HG03045 (cell line): ENCODE results near the gene STK35.
"Not testable (repeated sequence)": the region's sequence is repeated elsewhere in the genome, so short reads cannot be mapped to it uniquely, and the experiment has no call there.

Experiments used
- ATAC-seq: cut with Tn5 transposase; IDR thresholded peaks from one replicate; pipeline ENCODE4 v1.9.1; 2021; ENCODE audit warnings: mild to moderate bottlenecking, moderate library complexity; ENCODE audit not compliant: unreplicated experiment

Gene STK35

DNA sequence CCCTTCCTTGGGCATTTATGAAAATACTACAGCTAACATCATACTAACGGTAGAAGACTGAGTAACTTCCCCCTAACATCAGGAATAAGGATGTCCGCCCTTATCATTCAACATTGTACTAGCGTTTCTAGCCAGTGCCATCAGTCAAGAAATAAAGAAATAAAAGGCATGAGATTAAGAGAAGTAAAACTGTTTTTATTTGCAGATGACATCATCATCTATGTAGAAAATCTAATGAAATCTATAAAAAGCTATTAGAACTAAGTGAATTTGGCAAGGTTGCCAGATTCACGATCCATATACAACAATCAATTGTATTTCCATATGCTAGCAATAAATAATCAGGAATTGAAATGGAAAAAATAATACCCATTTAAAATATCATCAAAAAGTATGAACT lies 54.6 kb downstream of the STK35 start:
- no peak for ATAC-seq

DNA sequence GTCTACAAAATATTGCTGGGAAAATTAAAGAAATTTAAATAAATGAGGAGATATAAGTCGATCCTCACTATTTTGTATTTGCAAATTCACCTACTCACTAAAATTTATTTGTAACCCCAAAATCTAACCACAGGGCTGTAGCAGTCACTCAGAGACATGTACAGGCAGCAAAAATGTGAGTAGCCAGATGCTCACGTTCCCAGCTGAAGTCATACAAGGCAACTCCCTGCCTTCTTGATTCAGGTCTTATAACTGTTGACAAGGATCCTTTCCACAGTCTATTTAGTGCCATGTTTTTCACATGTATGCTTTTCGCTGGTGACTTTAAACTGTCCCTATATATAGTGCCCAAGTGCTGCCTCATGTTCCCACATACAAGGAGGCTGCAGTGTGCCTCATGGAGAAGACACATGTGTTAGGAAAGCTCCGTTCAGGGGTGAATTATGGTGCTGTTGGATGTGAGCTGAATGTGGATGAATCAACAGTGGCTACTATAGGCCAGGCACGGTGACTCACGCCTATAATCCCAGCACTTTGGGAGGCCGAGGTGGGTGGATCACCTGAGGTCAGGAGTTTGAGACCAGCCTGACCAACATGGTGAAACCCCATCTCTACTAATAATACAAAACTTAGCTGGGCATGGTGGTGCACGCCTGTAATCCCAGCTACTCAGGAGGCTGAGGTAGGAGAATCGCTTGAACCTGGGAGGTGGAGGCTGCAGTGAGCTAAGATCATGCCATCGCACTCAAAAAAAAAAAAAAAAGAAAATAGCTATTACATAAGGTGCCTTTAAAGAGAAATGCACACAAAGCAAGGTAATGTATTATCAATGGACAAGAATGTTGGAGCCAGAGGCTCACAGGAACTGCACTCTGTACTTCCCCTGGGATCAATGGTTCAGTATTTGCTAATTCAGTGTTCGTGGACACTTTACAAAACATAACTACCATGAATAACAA lies 55.3 kb downstream of the STK35 start:
- no peak for ATAC-seq

DNA sequence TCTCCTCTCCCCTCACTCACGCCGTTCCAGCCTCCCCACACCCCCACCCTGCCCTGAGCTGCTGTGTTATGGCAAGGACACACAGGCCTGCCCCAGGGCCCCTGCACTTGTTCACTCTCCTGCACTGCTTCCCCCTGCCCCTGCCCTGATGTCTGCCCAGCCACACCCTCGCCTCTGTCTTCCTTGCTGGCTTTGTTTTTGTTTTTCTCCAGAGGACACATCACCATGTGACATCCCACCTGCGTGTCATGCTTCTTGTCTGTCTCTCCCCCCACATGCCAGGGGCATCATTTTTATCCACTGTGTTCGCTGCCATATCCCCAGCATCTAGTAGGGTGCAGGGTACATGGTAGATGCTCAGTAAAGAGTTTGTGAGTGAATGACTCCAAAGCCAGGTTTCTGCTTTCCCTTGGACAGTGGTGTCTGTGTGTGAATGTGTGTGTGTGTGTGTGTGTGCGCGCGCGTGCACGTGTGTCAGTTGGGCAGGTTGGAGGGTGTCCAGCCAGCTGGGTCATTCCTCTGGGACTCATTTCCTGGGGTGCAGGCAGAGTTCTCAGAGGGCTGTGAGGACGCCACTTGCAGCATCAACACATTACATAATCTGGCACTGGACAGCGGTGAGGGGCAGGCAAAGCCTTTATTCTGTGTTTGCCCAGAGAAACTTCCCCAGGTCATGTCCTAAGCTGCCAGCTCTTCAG lies 60.6 kb downstream of the STK35 start:
- no peak for ATAC-seq

DNA sequence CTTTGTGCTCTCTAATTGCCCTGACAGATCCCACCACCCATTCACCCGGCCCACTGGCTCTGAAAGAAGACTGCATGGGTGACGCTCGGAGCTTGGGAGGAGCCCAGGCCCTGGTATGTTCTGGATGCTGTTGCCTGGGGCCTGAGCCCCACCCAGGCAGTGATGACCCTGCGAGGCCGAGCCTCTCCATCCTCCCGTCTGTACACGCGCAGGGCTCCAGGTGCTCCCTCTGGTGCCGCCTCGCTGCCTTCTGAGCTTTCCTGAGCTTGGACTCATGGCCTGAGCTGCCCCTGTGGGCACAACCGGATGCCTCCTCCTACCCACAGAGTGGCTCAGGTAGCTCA lies 61.2 kb downstream of the STK35 start:
- no peak for ATAC-seq

DNA sequence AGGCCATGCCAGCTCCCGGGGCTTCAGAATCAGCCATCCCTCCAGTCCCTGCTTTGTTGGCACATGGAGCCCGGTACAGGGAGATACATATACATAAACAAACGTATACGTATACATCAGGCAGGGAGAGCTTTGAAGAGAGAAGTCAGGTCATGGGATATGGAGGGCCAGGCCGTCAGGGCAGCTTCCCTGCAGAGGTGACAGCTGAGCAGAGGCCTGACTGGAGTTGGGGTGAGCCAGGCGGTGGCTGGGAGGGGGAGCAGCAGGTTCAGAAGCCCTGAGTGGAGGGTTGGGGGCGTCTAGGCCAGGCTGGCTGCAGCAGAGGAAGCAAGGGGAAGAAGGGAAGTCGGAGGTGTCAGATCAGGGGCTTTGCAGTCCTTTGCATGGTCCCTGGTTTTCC lies 61.7 kb downstream of the STK35 start:
- no peak for ATAC-seq

DNA sequence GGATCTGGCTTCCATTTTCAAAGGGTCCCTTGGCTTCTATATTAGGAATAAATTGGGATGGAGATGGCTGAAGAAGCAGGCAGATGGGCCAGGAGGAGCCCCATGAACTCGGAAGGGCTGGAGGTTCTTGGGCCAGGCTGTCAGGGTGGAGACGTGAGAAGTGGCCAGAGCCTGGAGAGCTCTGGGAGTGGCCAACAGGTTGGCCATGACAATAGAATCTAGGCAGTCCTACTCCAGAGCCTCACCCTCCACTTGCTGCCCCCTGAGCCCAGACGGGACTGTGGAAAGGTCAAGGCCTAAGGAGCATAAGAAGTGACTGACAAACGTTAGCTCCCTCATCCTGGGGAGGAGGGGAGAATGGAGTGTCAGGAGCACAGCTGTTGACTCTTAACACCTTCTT lies 62.1 kb downstream of the STK35 start:
- no peak for ATAC-seq

DNA sequence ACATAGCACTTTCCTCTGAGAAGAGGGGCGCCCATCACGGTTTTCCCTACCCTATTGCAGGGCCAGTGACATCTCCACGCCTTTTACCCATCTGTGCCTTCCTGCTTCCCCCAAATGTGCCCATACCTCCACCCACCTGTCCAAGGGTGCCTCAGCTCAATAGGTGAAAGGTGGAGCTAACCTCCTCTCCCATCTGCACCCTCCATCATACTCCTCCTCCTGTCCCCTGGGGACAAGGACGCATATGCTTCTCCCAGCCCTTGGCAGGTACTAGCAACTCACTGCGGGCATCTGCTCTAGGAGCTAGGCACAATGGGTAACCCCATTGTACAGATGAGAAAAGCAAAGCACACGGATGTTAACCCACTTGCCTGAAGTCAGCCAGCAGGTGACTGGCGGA lies 62.8 kb downstream of the STK35 start:
- no peak for ATAC-seq

DNA sequence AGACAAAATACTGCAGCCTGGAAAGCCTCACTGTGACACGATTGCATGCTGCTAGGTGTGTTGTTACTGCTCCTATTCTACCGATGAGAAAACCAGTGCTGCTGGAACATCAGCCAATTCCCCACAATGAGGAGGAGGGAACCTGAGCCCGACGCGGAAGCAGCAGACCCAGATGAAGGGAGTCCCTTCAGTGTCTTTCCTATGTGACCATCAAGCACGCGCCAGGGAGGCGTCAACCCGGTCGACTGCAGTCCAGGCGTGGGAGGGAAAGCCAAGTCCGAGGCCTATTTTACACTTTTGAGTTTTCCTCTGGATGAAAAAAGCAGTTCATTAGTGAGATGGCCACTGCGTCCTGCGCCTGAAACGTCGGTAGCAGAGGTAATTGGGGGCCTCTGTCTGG lies 63.3 kb downstream of the STK35 start:
- no peak for ATAC-seq

DNA sequence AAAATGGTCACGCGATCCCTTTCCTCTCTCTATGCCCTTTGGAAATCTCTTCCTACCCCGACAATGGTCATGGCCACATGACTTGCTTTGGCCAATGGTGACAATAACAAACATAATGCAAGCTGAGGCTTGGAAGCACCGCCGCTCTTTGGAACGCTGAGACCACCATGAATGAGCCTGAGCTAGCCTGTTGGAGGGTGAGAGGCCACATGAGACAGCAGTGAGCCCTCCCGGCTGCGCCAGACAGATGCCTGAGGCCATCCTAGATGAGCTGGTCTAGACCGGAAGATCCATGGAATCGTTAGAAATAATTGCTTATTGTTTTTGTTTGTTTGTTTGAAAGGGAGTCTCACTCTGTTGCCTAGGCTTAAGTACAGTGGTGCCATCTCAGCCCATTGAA lies 64.2 kb downstream of the STK35 start:
- ATAC-seq = no peak

DNA sequence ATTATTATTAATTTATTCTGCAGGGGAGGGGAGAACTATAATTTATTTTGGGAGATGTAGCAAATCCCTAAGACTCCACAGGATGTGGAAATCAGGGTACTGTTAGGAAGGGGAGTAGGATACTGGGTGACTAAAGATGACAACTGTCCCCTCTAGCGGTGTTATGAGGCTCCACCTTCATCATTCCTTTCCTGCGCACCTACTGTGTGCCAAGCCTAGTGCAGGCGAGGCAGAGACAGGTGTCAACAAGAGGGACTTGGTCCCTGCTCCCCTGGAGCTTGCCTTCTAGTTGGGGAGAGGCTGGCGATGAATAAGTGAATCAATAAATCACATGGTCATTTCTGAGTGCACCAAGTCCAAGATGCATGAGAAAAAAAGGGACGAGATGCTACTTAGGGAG lies 65.5 kb downstream of the STK35 start:
- ATAC-seq = no peak

DNA sequence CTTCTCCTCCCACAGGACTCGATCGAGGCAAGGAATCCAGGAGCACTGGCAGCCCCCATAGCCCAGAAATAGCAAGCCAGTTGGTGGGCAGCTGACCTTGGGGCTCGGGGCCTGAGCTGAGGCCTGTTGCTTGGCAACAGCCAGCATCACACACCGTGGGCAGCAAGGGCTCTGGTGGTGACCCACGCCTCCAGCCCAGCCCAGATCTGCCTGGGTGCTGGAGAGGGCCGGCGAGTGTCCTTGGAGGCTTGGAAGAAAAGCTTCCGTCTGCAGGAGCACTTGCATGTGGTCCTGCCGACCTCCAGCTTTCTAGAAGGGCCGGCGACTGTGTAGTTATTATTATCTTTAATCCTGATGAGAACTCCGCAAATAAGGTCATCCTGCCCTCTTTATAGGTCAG lies 67.3 kb downstream of the STK35 start:
- no peak for ATAC-seq

DNA sequence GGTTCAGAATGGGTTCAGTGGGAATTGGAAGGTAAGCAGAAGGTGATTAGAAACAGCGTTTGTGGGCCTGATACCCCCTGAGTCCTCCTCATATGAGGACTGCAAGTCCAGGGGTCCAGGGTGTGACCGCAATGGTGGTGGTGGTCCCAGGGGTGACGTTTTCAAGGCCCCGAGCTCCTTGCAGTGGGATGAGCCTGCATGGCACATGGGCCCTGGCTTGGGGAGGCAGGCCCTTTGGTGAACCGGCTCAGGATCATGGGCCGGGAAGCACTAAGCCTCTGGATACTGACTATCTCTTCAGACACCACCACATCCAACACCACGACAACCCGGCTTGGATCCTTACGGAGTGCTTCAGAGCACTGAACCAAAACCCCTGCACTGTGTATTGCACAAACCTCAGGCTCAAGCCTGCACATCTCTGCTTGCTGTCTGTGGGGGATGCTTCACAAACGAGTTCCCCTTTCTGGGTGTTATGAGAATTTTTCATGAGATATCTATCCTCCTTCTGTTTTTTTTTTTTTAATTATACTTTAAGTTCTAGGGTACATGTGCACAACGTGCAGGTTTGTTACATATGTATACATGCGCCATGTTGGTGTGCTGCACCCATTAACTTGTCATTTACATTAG lies 67.9 kb downstream of the STK35 start:
- ATAC-seq = no peak

DNA sequence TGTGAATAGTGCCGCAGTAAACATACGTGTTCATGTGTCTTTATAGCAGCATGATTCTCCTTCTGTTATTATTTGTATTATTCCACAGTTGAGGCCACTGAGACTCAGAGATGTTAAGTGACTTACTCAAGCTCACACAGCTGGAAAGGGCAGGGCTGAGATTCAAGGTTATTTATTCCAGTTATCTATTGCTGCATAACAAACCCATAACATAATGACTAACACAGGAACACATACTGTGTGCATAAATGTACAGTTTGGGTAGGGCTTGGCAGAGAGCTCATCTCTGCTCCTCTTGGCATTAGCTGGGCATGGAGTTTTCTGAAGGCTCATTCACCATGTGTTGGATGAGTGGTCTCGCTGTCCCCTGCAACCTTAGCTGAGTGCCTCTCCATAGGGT lies 68.8 kb downstream of the STK35 start:
- no peak for ATAC-seq

DNA sequence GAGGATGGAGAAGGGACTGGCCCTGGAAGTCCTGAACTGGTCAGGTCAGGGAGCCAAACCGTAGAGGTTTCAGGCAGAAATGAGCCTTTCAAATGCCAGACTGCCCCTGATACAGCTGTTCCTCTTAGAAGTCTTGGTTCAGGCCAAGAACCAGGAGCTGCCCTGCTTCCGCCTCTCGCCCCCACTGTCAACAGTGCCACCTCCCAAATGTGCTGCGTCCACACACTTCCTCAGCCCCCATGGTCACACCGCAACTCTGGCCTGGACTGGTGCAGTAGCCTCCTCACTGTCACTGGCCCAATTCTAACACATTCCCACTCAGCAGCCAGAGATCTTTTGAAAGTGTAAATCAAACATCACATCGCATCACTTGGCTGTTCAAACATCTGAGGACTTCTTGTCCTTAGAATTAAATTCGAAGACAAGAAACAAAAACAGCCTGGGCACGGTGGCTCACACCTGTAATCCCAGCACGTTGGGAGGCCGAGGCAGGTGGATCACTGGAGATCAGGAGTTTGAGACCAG lies 69.7 kb downstream of the STK35 start:
- ATAC-seq = no peak

DNA sequence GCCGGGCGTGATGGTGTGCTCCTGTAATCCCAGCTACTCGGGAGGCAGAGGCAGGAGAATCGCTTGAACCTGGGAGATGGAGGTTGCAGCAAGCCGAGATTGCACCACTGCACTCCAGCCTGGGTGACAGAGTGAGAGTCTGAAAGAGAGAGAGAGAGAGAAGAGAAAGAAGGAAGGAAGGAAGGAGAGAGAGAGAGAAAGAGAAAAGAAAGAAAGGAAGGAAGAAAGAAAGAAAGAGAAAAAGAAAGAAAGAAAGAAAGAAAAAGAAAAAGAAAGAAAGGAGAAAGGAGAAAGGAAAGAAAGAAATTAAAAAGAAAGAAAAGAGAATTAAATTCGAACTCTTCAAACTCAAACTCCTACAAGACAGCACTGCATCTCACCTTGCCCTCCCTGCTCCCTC lies 70.2 kb downstream of the STK35 start:
- ATAC-seq = not testable (repeated sequence)

DNA sequence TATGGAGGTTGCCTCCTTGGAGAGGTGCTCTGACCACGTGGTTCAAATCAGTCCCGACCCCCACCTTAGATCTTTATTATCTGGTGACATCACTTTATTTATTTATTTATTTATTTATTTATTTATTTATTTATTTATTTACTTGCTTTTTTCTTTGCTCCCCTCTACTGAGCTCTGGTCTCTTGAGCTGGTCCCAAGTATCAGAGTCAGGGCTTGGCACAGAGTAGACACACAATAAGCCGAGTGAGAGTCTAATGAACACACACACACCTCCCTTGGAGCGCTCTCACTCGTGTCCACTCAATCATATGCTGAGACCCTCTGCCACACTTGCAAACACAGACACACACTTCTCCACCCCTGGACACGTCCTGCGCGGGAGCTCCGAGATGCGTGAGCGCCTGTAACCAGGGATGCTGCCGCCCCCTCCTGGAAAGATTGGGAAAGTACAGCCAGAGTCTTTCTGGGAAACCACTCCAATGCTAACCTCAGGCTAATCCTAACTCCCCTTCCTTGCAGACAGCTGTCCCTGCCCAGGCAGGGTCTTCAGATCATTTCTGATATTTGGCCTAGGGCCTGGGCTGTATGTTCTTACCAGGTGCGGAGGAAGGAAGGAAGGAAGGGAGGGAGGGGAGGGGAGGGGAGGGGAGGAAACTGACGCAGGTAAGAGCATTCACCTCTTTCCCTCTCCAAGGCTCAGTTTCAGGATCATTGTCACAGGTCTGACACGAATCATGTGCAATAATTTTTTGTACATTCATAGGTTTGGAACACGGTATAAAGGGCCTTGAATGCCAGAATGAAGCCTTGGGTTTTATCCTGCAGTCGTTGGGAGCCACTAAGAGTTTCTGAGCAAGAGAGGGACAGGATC lies 70.9 kb downstream of the STK35 start:
- ATAC-seq = no peak

DNA sequence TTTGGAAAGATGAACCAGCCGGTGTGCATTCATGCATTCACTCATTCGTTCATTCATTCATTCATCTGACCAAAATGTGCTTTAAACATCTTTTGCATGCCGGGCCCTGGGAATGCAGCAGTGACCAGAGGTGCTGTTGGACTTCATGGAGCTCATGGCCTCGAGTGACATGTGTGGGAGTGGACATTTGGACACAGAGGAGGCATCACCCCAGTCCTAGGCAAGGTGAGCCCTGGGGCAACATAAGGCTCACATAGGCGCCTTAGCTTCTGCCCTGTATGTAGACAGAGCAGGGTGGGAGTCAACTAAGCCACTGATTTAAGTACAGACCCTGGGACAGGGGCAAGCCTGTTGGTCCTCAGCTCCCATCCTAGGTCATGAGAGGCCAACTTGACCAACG lies 71.6 kb downstream of the STK35 start:
- no peak for ATAC-seq

DNA sequence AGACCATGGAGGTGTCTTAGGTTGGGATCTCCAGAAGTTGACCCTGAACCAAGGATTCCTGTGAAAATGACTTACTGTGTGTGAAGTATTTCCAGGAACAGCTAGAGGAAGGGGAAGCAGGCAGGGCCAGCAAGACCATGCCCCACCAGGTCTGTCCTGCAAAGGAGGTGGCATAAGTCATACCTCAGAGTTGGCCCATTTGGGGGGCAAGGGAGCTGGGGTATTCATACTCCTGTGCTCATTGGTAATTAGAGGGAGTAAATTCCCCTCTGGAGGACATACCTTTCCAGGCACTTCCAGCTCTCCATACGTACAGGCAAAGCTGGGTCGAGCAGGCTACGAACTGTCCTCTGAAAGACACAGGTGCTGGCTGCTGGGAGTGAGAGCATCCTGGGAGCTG lies 72.4 kb downstream of the STK35 start:
- ATAC-seq = no peak

DNA sequence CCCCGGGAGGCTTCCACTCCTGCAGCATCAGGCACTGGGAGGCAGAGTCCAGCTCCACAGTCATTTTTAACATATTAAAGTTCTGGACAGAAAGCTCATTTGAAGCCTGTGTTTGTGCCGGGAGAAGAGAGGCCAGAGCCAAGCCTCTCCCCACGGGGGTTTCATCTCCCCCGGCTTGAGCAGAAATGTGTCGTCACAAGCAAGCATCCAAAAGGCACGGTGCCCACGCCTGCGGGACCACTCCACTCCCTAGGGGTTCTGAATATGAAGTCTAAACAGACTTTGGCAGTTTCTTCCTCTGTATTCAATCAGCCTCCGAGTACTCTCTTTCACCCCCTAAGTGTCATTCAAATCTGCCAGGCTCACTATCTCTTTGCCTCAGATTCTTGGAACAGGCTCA lies 75.3 kb downstream of the STK35 start:
- no peak for ATAC-seq

DNA sequence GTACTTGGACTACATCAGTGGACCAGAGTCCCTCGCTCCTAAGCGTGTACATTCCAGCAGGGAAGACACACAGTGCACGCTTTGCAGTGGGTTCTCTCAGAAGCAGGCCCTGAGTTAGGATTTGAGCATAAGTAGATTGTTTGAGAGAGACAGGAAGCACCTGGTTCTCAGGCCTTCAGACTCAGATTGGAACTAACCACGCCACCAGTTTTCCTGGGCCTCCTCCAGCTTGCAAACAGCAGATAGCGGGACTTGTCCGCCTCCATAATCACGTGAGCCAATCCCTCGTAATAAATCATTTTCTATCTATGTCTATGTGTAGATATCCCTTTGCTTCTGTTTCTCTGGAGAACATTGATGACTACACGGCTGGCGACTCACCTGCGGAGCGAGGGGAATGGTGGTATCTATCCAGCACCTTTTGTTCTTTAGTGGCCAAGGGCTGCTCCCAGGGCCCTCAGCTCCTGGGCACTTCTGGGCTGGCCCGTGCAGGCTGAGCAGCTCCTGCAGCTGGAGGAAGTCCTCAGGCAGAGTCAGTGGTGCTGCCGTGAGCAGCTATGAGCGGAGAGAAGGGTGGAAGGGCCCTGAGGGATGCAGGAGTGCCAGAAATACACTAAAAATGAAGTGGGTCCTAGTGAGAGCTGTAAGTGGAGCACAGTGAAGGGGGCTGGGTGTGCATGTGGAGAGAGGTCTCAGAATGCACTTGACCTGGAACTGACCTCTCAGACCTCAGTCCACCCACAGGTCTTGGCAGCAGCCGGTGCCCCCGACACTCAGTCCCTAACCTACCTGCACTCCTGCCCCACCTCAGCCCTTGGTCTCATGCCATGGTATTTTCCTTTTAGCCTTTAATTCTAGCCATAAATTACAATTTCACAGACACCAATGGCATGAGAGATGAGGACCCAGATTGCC lies 76.9 kb downstream of the STK35 start:
- no peak for ATAC-seq
